Erythroblast (primary cell): Measurements from ENCODE around the gene RHEB.

Experiments
- GATA1 ChIP-seq: IDR thresholded peaks from 2 replicates; pipeline ENCODE4 v1.6.1; 2011; ENCODE audit warnings: low read depth, mild to moderate bottlenecking, control low read depth, low read length, moderate library complexity
- POLR2A ChIP-seq: IDR thresholded peaks from 2 replicates; pipeline ENCODE4 v1.6.1; 2011; ENCODE audit warnings: mild to moderate bottlenecking, low read length

- TF ChIP-seq POLR2A (no peak), GATA1 (no peak)
Measured at GRCh38 chr7:151489498-151489897, 30.2 kb downstream of the RHEB start.
